Kidney (tissue), 14 donors: ENCODE measurements around the gene SPOP. TPM values are rescaled to one million over a fixed set of nuclear protein-coding genes. Genes with fewer than 3 reads are reported as not detected.

Source experiments
- DNase-seq, 5 donors: peaks; one replicate each; pipeline ENCODE4 v3.0.0-alpha.2; 2013 to 2020
- FAIRE-seq: peaks from 2 replicates; lab custom pipeline; 2012; peaks lifted over from hg19 to GRCh38; lab: Jason Lieb, UNC
- H3K27ac ChIP-seq, 2 donors: one replicate each; pipeline ENCODE4 v1.7.0; 2013; ENCODE audit warnings: low read depth in 2 of 2, low read length in 2 of 2, inconsistent platforms in 1 of 2
- H3K27me3 ChIP-seq: one replicate; pipeline ENCODE4 v1.7.1; 2013; ENCODE audit warnings: low read length, inconsistent platforms; ENCODE audit not compliant: control insufficient read depth, insufficient read depth
- H3K36me3 ChIP-seq, 3 donors: one replicate each; pipeline versions ENCODE4 v1.7.0 to v1.7.1; 2013; ENCODE audit warnings: low read length in 3 of 3, control low read depth in 1 of 3, inconsistent platforms in 1 of 3; ENCODE audit not compliant: insufficient read depth in 3 of 3, control insufficient read depth in 2 of 3
- H3K4me1 ChIP-seq, 3 donors: one replicate each; pipeline versions ENCODE4 v1.7.0 to v1.7.1; 2013; ENCODE audit warnings: low read length in 3 of 3, inconsistent platforms in 1 of 3, low read depth in 1 of 3; ENCODE audit not compliant: control insufficient read depth in 2 of 3, insufficient read depth in 2 of 3
- H3K4me3 ChIP-seq, 3 donors: one replicate each; pipeline versions ENCODE4 v1.7.0 to v1.8.1; 2013; ENCODE audit warnings: low read length in 3 of 3, control low read depth in 1 of 3, inconsistent platforms in 1 of 3
- H3K9ac ChIP-seq, 3 donors: one replicate each; pipeline versions ENCODE4 v1.7.0 to v1.7.1; 2013; ENCODE audit warnings: low read length in 3 of 3, control low read depth in 1 of 3, inconsistent platforms in 1 of 3
- H3K9me3 ChIP-seq, 3 donors: one replicate each; pipeline versions ENCODE4 v1.7.0 to v1.7.1; 2013; ENCODE audit warnings: low read length in 3 of 3, control low read depth in 1 of 3, inconsistent platforms in 1 of 3; ENCODE audit not compliant: control insufficient read depth in 2 of 3, insufficient read depth in 1 of 3
- intact Hi-C: fragments of 100-400 bp; cut with DNase I; formaldehyde crosslinking; loops from one replicate; pipeline ENCODE4 v1.11.1; 2022
- polyA plus RNA-seq: library from polyadenylated mRNA; stranded (reverse); fragments of 350-450 nt; fragmentation: Illumina TruSeq; extraction: RNeasy Lipid Tissue Mini Kit (QIAGEN cat#74804); gene quantifications from one replicate; pipeline ENCODE4 v1.2.3, GENCODE V29; 2014; ENCODE audit warnings: low read depth, low replicate concordance; ENCODE audit not compliant: insufficient read depth
- total RNA-seq: library from RNA; stranded (reverse); fragmentation: NEBNext Ultra II Directional; extraction: Animal tissue kit (Norgen Biotek cat#: 25700); gene quantifications from one replicate; pipeline ENCODE4 v1.2.1, GENCODE V29; 2021
- TF ChIP-seq, protein P1 (sequence below): IDR thresholded peaks from 3 replicates; pipeline ENCODE4 v1.5.1; 2012; ENCODE audit warnings: mild to moderate bottlenecking, moderate library complexity, borderline replicate concordance; ENCODE audit not compliant: insufficient read depth; ENCODE audit errors: extremely low read depth
- donor health status: control.
- donor health status: control.
- donor health status: control.
- donor health status: control.
- donor health status: control.
- donor health status: DM: yes; HTN: yes; CAD: no.
- donor health status: Normal renal cell carcinoma (clear cell type).

The SPOP gene
- total and polyA plus RNA-seq, 2 donors from 2014 or later = 28.2 to 73.8 TPM

DNA sequence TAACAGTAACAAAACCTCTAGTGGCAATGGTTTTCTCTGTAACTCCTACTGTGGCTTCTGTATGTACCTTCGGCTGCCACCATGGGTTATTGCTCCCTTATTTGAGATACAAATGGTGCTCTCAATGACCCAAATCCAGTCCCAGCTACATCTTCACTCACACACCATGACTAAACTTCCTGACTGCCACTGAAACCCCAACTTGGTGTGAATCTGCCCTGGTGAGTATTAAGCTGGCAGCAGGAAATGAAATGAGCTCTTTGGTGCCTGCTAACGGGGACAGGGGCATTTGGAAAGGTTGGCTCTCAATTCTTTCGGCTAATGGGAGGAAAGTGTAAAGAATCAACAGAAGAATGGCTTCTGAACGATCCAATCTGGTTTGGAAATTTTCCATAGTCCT, 37.3 kb upstream of the SPOP start:
- FAIRE-seq (no peak), DNase-seq (no peak)
- Histone ChIP-seq H3K36me3 (peaks cover 4 to 52% (median 29%) of the 10 kb centered on the region in 3 donors), H3K9me3 (no peaks in the 10 kb centered on the region), H3K27me3 (no peaks in the 10 kb centered on the region), H3K4me3 (no peak overlapping the region), H3K27ac (no peak overlapping the region), H3K4me1 (no peaks in the 10 kb centered on the region), H3K9ac (no peak overlapping the region)
- intact Hi-C loops = loop anchor here (10.0 kb wide), 1 partner anchor 130 kb away; the partner anchor contains the start of gene TAC4
- TF ChIP-seq, protein P1, sequence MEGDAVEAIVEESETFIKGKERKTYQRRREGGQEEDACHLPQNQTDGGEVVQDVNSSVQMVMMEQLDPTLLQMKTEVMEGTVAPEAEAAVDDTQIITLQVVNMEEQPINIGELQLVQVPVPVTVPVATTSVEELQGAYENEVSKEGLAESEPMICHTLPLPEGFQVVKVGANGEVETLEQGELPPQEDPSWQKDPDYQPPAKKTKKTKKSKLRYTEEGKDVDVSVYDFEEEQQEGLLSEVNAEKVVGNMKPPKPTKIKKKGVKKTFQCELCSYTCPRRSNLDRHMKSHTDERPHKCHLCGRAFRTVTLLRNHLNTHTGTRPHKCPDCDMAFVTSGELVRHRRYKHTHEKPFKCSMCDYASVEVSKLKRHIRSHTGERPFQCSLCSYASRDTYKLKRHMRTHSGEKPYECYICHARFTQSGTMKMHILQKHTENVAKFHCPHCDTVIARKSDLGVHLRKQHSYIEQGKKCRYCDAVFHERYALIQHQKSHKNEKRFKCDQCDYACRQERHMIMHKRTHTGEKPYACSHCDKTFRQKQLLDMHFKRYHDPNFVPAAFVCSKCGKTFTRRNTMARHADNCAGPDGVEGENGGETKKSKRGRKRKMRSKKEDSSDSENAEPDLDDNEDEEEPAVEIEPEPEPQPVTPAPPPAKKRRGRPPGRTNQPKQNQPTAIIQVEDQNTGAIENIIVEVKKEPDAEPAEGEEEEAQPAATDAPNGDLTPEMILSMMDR = no peak

DNA sequence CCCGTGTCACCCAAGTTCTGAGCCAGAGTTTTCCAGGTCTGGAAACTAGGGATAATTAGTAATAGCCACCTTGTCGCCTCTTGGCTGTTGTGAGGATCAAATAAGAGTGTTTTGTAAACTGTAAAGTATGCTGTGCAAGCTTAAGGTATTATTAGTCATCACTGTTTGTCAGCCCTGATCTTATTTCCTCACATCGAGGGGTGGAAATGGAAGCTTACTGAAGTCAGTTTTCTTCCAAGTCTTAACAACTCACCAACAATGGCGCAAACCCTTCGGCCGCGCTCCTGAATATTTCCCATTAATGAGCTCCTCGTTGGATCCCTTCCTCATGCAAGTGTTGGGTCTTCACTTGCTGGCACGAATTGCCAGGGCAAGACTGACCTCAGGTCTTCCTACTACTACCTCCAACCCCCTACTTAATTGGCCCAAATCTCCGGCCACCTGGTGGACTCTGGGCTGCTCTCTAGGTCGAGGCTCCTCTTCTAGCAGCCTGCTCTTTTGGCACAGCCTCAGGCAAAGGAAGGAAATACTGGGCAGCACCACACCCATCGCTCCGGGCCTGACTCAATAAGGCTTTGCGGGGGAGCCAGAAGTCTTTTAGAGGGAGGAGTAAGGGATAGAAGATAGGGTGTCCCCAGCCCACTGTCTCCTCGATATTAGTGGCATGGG, 30.8 kb upstream of the SPOP start:
- Histone ChIP-seq H3K27ac (peak overlapping the region in 1 of 2 donors; percentile 24), H3K27me3 (no peaks in the 10 kb centered on the region), H3K4me3 (peak overlapping the region; percentile 76 to 96 (median 86)), H3K9me3 (no peaks in the 10 kb centered on the region), H3K36me3 (peaks cover 6 to 26% (median 14%) of the 10 kb centered on the region in 3 donors), H3K4me1 (peaks cover 0 to 13% (median 4%) of the 10 kb centered on the region in 3 donors), H3K9ac (peak overlapping the region in 2 of 3 donors; percentile 38 to 40)
- intact Hi-C loops = loop anchor here (10.0 kb wide), 1 partner anchor 66 kb away; no protein-coding TSS in a partner anchor
- no peak for FAIRE-seq
- TF ChIP-seq, protein P1 = no peak
- DNase-seq = peak in 2 of 5 donors; percentile 8 to 47

DNA sequence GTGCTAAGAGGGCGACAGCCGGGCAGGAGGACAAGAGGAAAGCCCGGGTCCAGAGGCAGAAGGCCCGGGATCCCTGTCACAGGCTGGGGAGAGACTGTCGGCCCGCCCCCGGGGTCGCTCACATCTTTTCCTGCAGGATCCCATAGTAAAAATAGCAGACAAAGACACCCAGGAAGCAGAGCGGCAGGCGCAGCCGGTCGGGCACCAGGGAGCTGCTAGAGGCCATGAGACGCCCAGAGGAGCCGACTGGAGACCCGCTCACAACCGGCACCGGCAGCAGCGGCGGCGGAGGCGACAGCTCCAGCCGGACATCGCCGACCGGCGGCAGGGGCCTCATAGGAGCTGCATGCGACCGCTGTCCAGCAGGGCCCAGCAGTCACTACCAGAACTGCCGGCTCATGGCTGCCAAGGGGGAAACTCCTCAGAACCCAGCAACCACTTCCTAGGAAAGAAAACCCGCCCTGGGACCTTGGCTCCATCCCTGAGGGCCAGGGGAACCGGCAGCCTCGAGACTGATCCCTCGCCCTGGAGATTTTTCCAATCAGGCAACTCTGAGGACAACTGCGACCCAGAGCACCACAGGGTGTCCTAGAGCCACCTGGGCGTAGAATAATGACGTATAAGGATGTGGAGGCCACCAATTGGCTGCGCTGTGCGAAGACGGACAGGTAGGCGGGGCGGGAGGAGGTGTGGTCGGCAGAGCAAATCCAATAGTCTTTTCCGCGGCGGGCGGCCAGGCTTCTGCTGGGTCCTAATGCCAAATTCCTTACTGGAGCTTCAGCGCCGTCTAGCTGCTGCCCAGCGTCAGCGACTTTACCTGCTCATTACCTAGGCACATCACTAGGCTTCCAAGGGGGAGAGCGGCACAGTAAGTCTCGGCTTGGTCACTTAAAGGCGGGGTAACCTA, 30.0 kb upstream of the SPOP start, which contains the start of gene SLC35B1:
Gene SLC35B1, minus strand, starts transcription at position 357 of the 907 bp plus-strand sequence. Its CDS starts 131 bp downstream, at position 226.
- TF ChIP-seq, protein P1 = peak; percentile 92
- FAIRE-seq = peak; percentile 93
- intact Hi-C loops = loop anchor here (10.0 kb wide), 1 partner anchor 67 kb away; no protein-coding TSS in a partner anchor

More for the DNA sequence above, 30.0 kb upstream of the SPOP start, which contains the start of gene SLC35B1:
- peak; percentile 99 to 100 (median 99) for DNase-seq
- peak within 1 kb of the TSS; percentile 99 for H3K27ac ChIP-seq
- peak within 1 kb of the TSS; percentile 71 to 95 (median 93) for H3K9ac ChIP-seq
- H3K9me3 ChIP-seq = no peaks in the 10 kb centered on the region
- peaks cover 0 to 13% (median 4%) of the 10 kb centered on the region in 3 donors for H3K4me1 ChIP-seq
- H3K27me3 ChIP-seq = no peaks in the 10 kb centered on the region
- peaks cover 6 to 29% (median 21%) of the 10 kb centered on the region in 3 donors for H3K36me3 ChIP-seq
- peak within 1 kb of the TSS; percentile 76 to 96 (median 86) for H3K4me3 ChIP-seq
